Retinal pigment epithelial cell (primary cell): Measurements from ENCODE around the gene SOCS2.

ENCODE experiments used
- DNase-seq: peaks from one replicate; pipeline ENCODE4 v3.0.0-alpha.2; 2010; ENCODE audit warnings: low read depth
- H3K4me3 ChIP-seq: 2 replicates; pipeline ENCODE4 v1.5.1; 2011; ENCODE audit warnings: mild to moderate bottlenecking, low read length, control low read depth, moderate library complexity
- TF ChIP-seq, protein P1 (sequence below): conservative IDR thresholded peaks from 2 replicates; pipeline ENCODE4 v1.5.1; 2011; ENCODE audit warnings: low read depth, low read length, control low read depth, inconsistent platforms

SOCS2 gene

DNA sequence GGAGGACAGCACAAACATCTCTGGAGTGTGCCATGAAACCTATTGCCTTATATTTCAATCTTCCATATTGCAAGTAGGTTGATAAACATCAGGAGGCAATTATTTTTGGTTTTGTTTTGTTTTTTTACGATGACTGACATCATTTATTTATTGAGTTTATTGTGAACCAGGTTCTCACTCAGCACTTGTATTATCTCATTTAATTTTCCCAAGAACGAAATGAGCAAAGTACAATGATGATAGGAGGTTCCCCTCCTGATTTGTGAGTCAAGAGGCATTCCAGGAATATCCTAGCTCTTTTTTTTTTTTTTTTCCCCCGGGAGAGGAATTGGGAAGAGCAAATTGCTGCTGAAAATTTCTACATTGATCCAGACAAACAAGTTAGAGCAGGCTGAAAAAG, 4.7 kb downstream of the SOCS2 start:
- TF ChIP-seq, protein P1, sequence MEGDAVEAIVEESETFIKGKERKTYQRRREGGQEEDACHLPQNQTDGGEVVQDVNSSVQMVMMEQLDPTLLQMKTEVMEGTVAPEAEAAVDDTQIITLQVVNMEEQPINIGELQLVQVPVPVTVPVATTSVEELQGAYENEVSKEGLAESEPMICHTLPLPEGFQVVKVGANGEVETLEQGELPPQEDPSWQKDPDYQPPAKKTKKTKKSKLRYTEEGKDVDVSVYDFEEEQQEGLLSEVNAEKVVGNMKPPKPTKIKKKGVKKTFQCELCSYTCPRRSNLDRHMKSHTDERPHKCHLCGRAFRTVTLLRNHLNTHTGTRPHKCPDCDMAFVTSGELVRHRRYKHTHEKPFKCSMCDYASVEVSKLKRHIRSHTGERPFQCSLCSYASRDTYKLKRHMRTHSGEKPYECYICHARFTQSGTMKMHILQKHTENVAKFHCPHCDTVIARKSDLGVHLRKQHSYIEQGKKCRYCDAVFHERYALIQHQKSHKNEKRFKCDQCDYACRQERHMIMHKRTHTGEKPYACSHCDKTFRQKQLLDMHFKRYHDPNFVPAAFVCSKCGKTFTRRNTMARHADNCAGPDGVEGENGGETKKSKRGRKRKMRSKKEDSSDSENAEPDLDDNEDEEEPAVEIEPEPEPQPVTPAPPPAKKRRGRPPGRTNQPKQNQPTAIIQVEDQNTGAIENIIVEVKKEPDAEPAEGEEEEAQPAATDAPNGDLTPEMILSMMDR, result no peak
- no peak for DNase-seq
- H3K4me3 ChIP-seq, result no peak overlapping the region

DNA sequence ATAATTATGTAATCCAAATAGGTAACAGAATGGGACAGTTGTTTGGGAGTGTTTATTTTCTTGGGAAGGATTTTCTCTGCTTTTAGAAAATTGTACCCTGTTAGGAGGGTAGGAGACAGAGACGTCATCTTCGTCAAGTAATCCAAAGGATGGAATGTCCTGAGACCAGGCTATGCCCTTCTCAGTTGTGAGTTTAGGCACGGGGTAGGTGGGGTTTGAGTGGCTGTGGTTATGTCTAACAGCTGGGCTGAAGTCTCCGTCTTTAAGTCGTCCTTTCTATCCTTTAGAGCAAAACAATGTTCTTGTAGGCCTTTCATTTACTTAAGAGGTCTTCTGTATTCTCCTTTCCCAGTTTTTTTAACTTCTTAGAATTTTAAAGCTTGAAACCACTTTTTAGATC, 5.7 kb downstream of the SOCS2 start:
- no peak for DNase-seq
- TF ChIP-seq, protein P1, result no peak
- no peak overlapping the region for H3K4me3 ChIP-seq

DNA sequence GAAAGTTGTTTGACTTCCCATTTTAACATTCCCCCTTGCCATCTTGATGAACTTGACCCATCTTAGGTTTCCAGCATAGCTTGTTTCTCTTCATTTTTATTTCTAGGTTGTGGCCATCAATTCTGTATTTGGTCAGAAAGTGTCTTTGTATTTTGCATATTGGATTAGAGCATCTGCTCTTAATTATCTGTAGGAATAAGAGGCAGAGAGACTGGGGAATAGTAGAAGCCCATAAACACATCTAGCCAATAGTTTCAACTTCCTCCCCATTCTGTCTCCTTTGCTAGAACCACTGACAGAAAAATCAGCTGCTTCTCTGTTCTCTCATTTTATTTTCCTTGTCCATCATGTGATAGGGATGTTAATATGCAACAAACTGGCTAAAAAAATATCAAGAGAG, 8.2 kb downstream of the SOCS2 start:
- no peak for DNase-seq
- TF ChIP-seq, protein P1, result no peak
- no peak overlapping the region for H3K4me3 ChIP-seq

DNA sequence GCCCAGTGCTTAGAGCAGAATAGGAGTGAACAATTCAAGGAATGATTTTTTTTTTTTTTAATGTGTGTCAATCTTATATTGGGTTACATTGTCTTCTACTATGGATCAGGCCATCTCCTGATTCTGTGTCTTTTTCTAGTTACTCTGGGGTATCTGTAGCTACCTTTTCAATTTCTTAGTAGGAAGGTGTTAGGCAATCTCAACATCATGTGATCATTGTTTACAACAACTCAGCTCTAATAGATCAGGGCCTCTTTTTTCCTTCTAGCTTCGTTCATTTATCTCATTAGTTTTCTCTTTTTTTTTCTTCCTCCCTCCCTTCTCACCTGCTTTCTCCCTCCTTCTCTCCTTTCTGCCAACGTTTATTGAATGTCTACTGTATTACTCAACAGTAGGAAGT, 8.9 kb downstream of the SOCS2 start:
- H3K4me3 ChIP-seq, result no peak overlapping the region
- DNase-seq, result no peak
- TF ChIP-seq, protein P1, result no peak

DNA sequence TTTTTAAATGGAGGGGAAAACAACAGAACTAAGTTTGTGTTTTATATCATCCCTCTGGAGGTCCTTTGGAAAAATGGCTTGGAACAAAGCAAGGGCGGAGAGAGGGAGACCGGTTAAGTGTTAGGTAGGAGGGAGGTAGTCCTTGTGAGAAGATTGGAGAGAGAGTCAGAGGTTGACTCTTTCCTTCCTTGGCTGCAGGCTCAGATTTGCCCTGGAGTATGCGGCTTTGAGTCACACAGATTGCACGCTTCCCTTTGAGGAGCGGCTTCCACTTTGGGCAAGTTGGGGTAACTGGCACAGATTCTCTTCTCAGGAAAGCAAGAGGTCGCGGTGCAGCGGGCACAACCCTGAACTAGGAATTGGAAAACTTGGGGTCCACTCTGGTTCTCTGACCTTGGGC, 9.9 kb downstream of the SOCS2 start:
- TF ChIP-seq, protein P1, result no peak
- no peak overlapping the region for H3K4me3 ChIP-seq
- no peak for DNase-seq

DNA sequence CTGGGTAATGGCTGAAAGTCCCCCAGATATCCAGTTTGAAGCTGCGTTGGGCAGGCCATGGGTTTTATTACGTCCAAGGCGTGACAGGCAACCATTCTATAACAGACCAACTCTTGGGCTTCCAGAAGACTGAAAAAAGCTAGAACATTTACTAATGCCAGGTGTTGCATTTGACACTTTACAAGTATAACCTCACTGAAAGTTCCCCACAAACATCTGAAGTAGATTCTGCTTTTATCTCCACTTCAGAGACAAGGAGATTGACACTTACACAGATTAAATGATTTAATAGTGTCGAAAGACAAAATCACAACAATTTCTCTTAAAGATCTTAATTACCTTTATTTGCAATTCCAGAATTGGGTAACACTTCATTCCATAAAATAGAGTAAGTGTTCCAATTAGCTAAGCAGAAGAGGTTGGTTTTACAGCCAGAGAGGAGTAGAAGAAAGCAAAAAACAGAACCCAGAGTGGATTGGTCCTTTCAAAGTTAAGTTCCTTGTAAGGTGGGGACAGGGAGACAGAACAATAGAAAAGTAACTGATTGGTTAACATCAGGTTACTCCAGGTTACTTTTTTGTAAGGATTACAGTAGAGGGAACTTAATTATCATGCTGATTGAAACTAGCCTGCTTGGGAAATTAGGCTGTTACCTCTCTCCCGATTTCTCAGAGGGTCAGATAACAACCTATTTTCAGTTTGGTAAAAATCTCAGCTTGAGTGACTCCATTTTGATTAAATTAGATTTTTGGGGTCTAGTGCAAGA, 11.3 kb downstream of the SOCS2 start:
- DNase-seq, result no peak
- H3K4me3 ChIP-seq, result no peak overlapping the region
- TF ChIP-seq, protein P1, result no peak

DNA sequence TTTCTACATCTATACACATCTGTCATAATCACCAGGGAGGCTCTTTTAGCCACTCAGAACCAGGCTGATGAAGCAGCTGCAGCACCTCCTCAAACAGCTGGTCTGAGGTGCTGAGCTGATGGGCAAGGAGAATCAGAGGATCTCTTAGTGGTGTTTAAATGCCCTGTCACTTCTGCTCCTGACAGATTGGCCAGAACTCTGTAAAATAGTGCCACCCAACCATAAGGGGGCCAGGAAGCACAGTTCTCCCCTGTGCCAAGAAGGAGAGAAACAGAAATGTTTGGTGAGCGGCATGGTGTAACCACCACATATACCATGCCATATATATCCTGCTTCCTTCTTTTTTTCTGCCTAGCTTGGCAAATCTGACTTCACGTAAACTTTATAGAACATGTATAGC, 12.8 kb downstream of the SOCS2 start:
- no peak for DNase-seq
- no peak overlapping the region for H3K4me3 ChIP-seq
- TF ChIP-seq, protein P1, result no peak
